Posterior cingulate gyrus (tissue), 11 donors: ENCODE data around the gene PBX4.
A peak's percentile ranks its signal among the peaks of the same experiment; 100 is the strongest.

Experiments used
- DNase-seq, 10 donors: peaks; one replicate each; pipeline versions ENCODE4 v3.0.0 to v3.0.0-alpha.2; 2020 to 2021; ENCODE audit warnings: mixed read lengths in 3 of 10
- intact Hi-C: fragments of 100-400 bp; cut with DNase I; formaldehyde crosslinking; loops from one replicate; pipeline ENCODE4 v1.15.1; 2023

The PBX4 gene

DNA sequence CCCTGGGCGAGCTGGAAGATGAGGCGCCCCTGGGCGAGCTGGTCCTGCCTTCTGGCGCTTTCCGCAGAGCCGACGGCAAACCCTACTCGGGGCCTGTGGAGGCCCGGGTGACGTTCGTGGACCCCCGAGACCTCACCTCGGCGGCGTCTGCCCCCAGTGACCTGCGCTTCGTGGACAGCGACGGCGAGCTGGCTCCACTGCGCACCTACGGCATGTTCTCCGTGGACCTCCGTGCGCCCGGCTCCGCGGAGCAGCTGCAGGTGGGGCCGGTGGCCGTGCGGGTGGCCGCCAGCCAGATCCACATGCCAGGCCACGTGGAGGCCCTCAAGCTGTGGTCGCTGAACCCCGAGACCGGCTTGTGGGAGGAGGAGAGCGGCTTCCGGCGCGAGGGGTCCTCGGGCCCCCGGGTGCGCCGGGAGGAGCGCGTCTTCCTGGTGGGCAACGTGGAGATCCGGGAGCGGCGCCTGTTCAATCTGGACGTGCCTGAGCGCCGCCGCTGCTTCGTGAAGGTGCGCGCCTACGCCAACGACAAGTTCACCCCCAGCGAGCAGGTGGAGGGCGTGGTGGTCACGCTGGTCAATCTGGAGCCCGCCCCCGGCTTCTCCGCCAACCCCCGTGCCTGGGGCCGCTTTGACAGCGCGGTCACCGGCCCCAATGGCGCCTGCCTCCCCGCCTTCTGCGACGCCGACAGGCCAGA, 74.1 kb downstream of the PBX4 start:
- intact Hi-C loops = no loop called here
- DNase-seq = peak in 1 of 10 donors; percentile 80

DNA sequence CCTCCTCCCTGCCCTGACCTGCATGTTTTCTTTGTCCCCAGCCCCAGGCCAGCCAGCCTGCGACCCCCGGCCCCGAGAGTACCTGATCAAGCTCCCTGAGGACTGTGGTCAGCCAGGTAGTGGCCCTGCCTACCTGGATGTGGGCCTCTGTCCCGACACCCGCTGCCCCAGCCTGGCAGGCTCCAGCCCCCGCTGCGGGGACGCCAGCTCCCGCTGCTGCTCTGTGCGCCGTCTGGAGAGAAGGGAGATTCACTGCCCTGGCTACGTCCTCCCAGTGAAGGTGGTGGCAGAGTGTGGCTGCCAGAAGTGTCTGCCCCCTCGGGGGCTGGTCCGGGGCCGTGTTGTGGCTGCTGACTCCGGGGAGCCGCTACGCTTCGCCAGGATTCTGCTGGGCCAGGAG, 74.8 kb downstream of the PBX4 start:
- intact Hi-C loops = no loop called here
- DNase-seq = peak in 1 of 10 donors; percentile 72

DNA sequence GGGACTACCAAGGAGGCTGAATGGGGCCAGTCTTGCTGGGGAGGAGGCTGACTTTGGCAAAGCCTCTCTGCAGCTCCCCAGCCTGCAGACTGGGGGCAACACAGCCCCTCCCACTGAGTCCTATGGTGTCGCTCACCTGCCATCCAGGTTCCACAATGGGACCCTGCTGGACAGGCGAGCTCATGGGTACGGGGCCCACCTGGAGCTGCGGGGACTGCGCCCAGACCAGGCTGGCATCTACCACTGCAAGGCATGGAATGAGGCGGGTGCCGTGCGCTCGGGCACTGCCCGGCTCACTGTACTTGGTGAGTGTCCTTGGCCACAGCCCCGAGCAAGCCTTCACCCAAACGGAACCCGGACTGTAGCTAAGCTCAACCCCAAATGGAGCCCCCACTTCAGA, 75.4 kb downstream of the PBX4 start:
- intact Hi-C loops = no loop called here
- peak in 1 of 10 donors; percentile 68 for DNase-seq

DNA sequence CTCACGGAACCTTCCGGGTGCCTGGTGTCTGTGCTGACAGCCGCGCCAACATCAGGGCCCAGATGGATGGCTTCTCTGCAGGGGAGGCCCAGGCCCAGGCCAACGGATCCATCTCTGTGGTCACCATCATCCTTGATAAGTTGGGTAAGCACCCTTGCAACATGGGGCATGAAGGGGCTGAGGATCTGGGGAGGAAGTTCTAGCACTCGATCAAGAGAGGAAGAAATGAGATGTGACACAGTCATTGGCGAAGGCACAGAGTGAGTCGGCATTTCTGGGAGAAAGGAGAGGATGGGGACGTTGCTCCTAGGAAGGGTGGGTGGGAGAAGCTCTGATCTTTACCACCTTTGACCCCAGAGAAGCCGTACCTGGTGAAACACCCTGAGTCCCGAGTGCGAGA, 76.0 kb downstream of the PBX4 start:
- intact Hi-C loops = no loop called here

DNA sequence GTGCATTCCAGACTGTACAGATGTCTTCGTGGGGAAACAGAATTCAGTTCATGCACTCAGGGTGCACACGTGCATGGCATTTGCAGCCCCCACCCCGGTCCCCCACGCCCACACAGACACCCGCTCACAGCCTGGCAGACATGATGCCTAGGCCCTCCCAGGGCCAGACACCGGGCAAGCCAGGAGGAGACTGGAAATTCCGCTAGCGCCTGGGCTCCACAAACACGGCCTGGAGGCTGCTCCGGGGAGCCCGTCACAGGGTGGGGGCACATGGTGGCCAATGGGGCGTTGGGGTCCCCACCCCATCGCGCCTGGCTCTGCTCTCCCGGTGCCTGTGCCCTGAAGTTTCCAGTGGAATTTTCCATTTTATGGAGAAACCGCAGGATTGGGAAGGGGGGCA, 76.9 kb downstream of the PBX4 start:
- DNase-seq = peak in 1 of 10 donors; percentile 73
- intact Hi-C loops = no loop called here

More for the DNA sequence above, 76.0 kb downstream of the PBX4 start:
- peak in 1 of 10 donors; percentile 73 for DNase-seq

DNA sequence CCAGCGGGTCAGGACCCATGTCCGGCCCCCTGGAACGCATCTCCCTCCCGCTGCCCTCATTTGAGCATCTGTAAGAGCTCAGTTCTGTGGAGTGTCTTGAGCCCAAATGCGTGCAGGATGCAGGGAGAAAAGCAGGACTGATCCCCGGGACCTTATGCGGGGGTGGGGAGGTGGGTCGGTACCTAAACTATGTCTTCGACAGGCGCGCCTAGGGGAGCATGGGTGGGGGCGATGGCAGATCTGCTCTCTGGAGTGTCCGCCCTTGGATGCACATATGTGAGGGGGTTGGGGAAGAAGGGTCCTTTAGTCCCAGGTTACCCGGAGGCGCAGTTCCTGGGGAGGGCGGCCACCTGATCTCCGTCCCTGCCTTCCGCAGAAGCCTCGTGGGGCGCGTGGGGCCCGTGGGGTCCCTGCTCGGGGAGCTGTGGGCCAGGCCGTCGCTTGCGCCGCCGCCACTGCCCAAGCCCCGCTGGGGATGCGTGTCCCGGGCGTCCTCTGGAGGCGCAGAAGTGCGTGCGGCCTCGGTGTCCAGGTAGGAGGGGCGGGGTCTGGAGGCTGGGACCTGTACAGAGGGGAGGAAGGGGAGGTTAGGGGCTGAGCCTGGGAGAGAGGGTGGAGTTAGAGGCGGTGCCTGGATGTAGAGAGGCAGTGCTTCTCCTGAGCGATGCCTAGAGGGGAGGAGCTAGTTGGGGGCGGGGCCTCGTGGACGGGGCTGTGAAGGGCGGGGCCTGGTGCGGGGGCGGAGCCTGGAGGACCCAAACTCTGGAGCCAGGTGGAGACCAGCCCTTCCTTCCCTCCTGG, 77.6 kb downstream of the PBX4 start:
- no peak for DNase-seq
- intact Hi-C loops = no loop called here

DNA sequence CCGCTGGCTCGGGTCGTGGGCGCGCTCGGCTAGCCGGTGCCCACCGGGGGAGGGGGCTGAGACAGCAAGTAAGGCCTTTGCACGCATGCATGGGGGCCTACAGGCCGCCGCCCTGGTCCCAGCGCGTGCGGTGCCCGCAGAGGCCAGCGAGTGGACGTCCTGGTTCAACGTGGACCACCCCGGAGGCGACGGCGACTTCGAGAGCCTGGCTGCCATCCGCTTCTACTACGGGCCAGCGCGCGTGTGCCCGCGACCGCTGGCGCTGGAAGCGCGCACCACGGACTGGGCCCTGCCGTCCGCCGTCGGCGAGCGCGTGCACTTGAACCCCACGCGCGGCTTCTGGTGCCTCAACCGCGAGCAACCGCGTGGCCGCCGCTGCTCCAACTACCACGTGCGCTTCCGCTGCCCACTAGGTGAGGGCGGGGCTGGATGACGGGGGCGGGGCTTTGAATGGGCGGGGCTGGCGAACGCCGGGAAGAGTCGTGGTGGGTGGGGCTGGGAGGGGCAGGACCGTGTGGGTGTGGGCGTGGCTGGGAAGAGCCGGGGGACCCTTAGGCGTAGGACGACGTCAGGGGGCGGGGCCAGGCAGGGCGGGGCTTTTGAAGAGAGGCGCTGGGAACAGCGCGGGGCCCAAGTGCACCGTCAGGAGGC, 78.3 kb downstream of the PBX4 start:
- intact Hi-C loops = no loop called here
- DNase-seq = no peak

DNA sequence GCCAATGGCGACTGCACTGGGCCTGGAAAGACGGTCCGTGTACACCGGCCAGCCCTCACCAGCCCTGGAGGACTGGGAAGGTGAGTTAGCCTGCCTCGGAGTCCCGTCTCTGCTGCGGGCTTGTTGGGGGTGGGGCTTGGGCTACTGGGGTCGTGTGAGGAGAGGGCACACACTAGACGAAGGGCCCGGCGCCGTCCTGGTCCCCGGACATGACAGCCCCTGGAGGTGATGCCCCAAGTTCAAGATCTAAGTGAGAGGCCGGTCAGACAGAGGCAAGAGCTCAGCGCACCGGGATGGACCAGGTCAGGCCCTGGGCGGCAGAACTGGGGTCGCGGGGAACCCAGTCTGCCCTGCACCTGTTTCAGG, 78.8 kb downstream of the PBX4 start:
- intact Hi-C loops = no loop called here
- peak in 1 of 10 donors; percentile 80 for DNase-seq

DNA sequence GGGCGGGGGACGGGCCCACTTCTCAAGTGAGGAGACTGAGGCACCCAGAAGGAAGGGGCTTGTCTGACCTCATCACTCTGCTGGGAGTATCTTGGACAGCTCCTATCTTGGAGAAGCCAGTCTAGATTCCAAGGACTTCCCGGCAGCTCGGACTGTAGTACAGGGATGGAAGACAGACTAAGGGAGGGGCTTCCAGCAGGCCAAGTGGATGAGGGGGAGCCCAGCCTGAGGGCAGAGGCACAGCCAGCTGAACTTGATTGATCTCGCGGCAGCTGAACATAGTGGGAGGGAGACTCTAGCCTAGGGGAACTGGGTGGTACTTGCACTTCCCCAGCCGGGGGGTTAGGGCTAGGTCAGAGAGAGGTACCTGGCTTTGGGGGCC, 79.7 kb downstream of the PBX4 start:
- no peak for DNase-seq
- intact Hi-C loops = no loop called here

DNA sequence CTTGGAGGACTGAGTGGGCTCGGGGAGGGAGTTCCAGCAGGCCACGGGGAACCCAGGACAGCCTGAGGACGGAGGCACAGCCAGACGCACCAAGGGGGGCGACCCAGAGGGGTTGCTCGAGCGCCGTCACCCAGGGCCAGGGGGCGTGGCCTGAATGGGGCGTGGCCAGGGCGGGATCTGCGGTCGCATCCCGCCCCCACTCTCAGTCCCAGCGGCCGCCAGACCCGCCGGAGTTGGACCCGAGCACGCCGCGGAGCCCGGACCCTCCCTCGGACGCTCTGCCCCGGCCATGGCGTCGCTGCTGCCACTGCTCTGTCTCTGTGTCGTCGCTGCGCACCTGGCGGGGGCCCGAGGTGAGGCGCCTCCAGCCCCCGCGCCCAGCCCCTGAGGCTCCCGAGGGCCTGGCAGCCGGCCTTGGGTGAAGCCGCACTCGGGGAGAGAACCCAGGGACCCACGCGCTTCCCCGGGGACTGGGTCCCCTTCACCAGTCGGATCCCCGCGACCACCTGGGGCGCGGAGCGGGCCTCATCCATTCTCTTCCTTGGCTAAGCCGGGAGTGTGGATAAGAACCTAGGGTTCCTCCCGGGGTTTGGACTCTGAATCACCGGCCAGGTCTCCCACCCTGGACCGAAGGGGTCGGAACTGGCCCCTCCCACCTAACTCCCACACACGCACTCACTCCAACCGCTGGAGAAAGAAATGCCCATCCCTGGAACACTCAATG, 80.3 kb downstream of the PBX4 start, which contains the start of gene CILP2:
TSS of gene CILP2 (plus strand) at position 205 of the 724 bp plus-strand sequence. CDS start at position 290, 85 bp downstream.
- peak in 2 of 10 donors; percentile 82 to 84 for DNase-seq
- intact Hi-C loops = no loop called here

DNA sequence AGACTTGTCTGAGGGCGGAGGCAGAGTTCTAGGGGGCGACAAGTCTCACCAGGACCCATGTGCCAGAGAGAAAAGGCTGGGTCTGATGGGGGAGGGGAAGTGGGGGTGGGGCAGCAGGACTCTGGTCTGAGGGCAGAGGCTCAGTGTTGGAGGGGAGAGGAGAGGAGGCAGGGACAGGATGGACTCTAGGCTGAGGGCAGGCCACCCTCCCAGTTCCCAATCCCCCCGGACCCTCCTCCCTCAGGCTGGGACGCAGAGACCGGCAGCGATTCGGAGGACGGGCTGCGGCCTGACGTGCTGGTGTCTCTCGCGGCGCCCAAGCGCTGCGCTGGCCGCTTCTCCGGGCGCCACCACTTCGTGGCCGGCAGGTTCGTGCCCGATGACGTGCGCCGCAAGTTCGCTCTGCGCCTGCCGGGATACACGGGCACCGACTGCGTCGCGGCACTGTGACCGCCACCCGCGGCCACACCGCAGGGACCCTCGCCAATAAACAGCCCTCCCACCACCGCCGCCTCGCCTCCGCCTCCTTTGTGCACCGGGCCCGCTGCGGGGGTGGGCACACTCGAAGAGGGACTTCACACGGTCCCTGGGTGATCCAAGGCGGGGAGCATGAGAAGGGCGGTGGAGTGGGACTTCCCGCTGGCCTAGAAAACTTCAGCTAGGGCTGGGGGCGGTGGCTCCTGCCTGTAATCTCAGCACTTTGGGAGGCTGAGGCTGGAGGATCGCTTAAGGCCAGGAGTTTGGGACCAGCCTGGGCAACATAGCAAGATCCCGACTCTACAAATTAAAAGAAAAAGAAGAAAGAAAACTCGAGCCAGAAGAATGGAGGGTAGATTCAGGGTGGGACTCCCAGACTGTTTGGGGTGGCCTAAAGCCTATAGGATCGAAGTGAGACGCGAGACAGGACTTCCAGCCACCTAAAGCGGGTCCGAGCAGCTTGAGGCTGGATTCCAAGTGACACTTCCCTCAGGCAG, 81.1 kb downstream of the PBX4 start:
- DNase-seq = peak in 2 of 10 donors; percentile 78 to 79
- intact Hi-C loops = no loop called here

DNA sequence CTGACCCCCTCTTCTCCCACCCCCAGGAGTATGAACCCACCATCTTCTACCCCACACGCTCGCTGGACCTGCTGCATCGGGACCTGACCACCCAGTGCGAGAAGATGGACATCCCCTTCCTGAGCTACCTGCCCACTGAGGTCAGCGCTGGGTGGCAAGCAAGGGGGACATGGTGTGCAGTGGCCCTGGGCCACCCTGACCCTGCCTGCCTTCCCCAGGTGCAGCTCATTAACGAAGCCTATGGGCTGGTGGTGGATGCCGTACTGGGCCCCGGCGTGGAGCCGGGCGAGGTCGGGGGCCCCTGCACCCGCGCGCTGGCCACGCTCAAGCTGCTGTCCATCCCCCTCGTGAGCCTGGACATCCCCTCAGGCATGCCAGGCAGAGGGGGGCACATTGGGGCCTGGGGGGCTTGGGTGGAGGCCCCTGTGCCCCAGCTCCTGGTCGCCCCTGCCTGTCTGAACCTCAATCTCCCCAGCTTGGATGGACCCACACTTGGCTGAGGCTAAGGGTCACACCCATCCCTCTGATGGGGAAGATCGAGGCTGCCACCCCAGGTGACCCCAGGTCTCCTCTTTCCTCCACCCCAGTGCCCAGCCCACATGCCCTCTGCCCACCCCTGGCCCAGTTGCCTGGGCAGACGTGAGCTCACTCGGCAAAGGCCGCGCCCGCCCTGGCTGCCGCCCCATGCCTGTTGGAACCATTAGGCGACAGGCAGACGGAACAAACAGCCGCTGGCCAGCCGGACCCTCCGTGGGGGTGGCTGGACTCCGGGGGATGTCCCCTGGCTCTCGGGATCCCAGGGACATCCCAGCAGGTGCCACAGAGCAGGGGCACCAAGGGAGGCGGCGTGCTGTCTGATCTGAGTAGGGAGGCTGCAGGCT, 82.9 kb downstream of the PBX4 start:
- intact Hi-C loops = no loop called here
- DNase-seq = peak in 1 of 10 donors; percentile 72

DNA sequence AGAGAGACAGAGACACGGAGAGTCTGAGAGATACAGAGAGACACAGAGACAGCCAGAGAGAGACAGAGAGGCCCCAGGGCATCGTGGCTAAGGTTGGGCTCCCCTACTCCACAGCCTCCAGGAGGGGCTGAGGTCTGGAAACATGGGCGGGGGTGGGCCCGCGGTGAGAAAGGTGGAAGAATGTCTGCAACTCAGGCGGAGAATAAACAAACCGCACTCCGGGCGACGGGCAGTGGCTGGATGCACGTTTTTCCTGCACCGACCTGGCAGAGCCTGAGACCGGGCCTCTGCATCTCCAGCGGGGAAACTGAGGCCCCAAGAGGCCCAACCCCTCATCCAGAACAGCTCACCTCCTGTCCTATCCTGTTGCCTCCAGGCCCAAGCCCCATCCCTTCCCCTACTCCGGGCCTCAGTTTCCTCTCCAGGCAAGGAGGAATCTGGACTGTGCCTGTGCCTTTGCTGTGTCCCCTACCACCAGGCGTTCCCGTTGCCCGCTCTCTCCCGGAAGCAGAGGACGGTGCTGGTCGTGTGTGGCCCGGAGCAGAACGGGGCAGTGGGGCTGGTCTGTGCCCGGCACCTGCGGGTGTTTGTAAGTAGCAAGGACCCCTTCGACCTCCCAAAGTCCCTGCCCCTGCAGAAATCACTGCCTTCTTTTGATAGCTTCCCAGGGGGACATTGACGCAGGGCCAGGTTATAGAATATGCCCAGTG, 83.8 kb downstream of the PBX4 start:
- intact Hi-C loops = no loop called here
- peak in 1 of 10 donors; percentile 81 for DNase-seq

DNA sequence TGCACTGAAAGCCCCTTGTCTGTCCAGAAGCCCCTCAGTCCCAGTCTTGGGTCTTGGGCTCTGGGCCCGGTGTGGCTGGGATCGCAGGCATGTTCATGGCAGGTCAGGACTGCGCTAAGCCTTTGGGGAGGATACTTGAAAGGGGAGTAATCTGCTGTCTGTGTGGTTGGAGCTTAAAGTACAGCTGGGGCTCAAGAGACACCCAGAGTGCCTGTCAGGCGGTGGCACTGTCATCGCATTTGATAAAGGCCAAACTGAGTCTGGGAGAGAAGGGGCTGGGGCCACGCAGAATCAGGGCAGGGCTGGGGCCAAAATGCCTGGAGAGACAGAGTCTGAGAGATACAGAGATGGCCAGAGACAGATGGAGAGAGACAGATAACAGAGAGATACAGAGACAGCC, 84.6 kb downstream of the PBX4 start:
- intact Hi-C loops = no loop called here
- no peak for DNase-seq

DNA sequence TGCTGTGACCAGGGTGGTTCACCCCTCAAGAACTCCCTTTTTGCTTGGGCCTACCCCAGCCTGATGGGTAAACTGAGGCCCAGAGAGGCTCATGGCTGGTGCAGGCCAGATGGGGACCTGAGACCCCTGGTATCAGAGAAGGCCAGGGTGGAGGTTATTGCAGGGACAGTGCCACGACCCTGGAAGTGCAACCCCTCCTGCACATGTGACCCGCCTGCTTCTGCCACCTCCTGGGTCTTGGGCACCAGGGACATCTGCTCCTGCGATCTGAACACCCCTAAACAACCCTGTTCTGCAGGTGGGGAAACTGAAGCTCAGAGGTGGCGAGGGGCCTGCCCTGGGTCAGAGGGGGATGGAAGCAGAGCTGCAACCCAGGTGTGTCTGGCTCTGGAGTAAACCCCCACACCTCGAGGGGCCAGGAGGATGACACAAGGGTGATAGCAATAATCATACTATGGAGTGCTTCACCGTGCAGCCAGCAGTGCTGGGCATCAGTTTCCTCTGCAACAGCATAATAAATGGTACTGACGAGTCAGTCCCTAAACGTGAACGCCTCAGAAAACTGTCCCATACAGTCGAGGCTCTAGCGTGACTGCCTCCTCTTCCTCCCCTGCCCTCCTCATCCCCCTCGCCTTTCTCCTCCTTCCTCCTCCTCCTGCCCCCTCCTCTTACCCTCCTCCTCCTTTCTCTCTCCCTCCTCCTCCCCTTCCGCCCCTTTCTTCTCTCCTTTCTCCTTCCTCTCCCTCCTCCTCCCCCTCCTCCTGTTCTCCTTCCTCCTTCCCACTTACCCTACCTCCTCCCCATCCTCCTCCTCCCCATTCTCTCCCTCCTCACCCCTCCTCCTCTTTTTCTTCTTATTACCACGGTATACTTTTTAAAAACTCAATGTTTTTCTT, 85.4 kb downstream of the PBX4 start:
- intact Hi-C loops = loop anchor here (1.0 kb wide), 1 partner anchor 111 kb away; no protein-coding TSS in a partner anchor
- DNase-seq = no peak

DNA sequence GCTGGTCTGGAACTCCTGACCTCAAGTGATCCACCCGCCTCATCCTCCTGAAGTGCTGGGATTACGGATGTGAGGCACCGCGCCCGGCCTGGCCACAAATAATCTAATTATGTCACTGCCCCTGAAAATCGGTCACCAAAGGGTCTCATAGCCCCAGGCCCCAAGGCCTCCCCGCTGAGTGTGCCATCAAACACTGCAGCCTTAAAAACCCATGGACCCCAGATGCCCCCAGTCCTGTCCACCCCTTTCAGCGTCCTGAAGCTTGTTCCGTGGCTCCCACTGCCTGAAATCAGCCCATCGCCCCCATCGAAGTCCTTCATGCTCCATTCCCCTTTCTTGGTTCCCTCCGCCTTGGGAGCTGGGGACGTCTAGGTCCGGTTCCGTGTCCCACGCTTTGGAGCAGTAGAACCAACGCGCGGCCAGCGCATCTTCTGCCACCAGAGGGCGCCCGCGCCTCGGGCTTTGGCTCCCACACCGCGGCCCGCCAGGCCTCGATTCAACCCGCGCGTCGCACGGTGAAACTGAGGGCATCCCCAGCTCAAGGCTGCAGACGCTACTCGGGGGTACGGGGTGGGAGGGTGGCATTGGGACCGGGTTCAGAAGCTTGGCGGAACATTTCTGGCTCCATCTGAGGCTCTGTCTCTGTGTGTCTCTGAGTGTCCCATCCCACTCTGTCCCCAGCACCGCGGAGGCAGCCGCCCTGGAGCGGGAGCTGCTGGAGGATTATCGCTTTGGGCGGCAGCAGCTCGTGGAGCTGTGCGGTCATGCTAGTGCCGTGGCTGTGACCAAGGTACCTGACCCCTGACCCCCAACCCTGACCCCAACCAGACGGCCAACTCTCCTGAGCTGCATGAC, 86.3 kb downstream of the PBX4 start:
- peak; percentile 77 to 98 (median 90) for DNase-seq
- intact Hi-C loops = loop anchor here (1.0 kb wide), 1 partner anchor 112 kb away; no protein-coding TSS in a partner anchor
